ENCODE data around the gene HDAC9.

The HDAC9 gene

DNA sequence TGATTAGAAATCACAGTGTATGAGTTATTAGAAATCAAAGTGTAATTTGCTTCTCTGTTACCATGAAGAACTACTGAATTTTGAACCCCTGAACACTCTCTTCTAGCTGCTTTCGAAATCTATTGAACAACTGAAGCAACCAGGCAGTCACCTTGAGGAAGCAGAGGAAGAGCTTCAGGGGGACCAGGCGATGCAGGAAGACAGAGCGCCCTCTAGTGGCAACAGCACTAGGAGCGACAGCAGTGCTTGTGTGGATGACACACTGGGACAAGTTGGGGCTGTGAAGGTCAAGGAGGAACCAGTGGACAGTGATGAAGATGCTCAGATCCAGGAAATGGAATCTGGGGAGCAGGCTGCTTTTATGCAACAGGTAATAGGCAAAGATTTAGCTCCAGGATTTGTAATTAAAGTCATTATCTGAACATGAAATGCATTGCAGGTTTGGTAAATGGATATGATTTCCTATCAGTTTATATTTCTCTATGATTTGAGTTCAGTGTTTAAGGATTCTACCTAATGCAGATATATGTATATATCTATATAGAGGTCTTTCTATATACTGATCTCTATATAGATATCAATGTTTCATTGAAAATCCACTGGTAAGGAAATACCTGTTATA is 170.7 kb downstream of the HDAC9 start:
- H3K4me3 ChIP-seq (ENCODE audit: low read depth, low read length) = no peak overlapping the region
- TF ChIP-seq, protein P1, sequence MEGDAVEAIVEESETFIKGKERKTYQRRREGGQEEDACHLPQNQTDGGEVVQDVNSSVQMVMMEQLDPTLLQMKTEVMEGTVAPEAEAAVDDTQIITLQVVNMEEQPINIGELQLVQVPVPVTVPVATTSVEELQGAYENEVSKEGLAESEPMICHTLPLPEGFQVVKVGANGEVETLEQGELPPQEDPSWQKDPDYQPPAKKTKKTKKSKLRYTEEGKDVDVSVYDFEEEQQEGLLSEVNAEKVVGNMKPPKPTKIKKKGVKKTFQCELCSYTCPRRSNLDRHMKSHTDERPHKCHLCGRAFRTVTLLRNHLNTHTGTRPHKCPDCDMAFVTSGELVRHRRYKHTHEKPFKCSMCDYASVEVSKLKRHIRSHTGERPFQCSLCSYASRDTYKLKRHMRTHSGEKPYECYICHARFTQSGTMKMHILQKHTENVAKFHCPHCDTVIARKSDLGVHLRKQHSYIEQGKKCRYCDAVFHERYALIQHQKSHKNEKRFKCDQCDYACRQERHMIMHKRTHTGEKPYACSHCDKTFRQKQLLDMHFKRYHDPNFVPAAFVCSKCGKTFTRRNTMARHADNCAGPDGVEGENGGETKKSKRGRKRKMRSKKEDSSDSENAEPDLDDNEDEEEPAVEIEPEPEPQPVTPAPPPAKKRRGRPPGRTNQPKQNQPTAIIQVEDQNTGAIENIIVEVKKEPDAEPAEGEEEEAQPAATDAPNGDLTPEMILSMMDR (IDR thresholded peaks at IDR 0.05; ENCODE audit: low read depth, low read length) = peak; percentile 97

DNA sequence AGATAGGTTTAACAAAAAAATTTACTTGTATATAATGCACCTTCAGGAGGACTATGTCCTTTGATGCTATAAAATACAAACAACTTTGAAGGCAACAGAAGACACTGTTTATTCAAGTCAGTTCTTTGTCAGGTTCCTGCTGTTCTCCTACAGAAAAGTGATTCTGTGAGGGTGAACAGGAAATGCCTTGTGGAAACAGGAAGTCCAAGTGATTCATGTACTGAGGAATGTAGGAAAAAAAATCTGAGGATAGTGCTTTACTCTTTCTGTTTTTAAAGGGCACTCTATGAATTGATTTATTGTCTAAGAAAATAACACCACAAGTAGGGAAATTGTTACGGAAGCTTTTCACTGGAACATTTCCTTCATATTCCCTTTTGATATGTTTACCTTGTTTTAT is 171.9 kb downstream of the HDAC9 start:
- TF ChIP-seq, protein P1 (IDR thresholded peaks at IDR 0.05; ENCODE audit: low read depth, low read length) = no peak
- H3K4me3 ChIP-seq (ENCODE audit: low read depth, low read length) = no peak overlapping the region

DNA sequence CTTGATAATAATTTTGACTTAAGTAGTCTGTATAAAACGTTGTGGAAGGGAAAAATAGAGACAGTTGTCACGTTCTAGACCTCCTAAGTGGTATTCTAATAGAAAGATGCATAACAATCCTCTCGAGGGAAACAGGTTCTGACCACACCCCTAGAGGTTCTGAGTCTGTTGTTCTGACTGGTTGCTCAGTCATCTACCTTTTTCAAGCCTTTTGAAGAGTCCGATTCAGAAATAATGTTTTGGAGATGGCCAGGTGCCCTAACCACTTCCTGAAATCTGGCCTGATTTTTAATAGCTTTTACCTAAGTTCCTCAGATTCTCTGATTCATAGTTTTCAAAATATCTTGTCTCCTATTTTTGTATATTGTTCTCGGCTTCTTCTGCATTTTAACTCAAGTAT is 175.6 kb downstream of the HDAC9 start:
- TF ChIP-seq, protein P1 (IDR thresholded peaks at IDR 0.05; ENCODE audit: low read depth, low read length) = no peak
- H3K4me3 ChIP-seq (ENCODE audit: low read depth, low read length) = no peak overlapping the region

DNA sequence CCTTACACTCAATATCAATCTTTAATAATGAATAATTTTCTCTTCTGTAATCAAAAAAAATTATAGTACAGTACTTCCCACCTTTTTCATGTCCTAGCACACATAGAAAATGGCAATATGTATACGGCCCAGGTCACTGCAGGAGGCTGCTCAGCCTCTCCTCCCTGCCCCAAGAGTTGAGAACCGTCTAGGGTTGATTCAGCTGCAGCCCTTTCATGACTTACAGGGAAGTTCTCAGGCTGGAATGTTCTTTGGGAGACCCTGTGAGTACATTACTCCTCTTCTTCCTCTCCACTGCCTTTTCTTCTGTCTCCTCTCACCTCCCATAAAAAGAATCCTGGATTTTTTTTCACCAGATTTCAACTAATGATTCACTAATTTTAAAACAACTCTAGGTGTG is 180.0 kb downstream of the HDAC9 start:
- TF ChIP-seq, protein P1 (IDR thresholded peaks at IDR 0.05; ENCODE audit: low read depth, low read length) = no peak
- H3K4me3 ChIP-seq (ENCODE audit: low read depth, low read length) = no peak overlapping the region

DNA sequence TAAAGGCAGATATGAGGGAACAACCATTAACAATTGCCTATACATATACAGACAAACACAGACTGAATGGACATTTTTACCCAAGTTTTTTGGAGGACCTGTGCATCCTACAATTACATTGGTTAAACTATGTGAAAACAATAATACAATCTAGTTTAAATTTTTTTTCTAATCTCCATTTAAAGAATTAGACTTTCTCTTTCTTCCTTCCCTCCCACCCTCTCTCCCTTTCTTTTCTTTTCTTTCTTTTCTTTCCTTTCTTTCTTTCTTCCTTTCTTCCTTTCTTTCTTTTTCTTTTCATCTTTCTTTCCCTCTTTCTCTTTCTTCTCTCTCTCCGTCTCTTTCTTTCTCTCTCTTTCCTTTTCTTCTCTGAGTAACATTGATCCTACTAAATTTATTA is 183.7 kb downstream of the HDAC9 start:
- no peak overlapping the region for H3K4me3 ChIP-seq (ENCODE audit: low read depth, low read length)
- TF ChIP-seq, protein P1 (IDR thresholded peaks at IDR 0.05; ENCODE audit: low read depth, low read length) = no peak

DNA sequence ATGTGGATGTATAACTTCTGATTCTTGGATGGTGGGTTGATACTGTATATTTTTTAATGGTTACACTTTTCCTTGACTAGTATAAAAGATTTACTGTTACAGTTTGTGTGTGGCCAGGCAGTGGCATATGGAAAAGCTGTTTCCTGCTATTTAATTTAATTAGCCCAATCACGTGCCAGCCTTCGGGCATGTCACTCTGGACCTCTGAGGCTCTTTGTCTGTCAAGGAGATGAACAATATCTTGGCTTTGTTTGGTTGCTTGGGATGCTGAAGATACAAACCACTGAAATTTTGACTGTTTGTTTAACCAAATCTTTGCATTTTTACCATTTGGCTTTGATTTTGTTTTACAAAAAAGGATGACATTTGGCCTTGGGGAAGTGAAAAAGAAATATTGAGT is 185.0 kb downstream of the HDAC9 start:
- TF ChIP-seq, protein P1 (IDR thresholded peaks at IDR 0.05; ENCODE audit: low read depth, low read length) = no peak
- H3K4me3 ChIP-seq (ENCODE audit: low read depth, low read length) = no peak overlapping the region

DNA sequence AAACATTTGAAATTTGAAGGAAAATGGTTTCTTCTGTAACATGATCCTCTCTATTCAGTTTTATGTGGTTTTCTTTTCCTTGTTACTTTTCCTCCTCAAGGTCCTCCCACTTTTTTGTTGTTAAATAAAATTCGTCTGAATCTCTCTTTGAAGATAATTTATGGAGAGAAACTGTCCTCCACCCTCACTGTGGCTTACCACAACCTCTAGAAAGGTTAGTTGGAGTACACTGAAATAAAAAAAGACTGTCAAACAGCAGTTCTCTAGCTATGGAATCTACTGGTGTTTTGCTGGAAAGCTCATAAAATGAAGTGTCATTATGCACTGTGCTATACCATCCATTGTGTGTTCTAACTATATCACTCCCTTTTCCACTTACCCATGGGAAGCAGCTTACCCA is 189.4 kb downstream of the HDAC9 start:
- TF ChIP-seq, protein P1 (IDR thresholded peaks at IDR 0.05; ENCODE audit: low read depth, low read length) = no peak
- H3K4me3 ChIP-seq (ENCODE audit: low read depth, low read length) = no peak overlapping the region
